Suprapubic skin (tissue), 3 donors: Measurements from ENCODE around the gene KRTAP5-3.

Experiments
- POLR2AphosphoS5 ChIP-seq, 3 donors: sonication (generic); formaldehyde crosslinking; IDR thresholded peaks; one replicate each; pipeline ENCODE4 v1.6.1; 2017; ENCODE audit warnings: antibody characterized with exemption in 3 of 3
- TF ChIP-seq, protein P1 (sequence below), 2 donors: fragments of 200-600 bp in 1 of 2; fragments of 450-650 bp in 1 of 2; sonication (generic) in 1 of 2; IDR thresholded peaks; one replicate each; pipeline ENCODE4 v1.5.1; 2016 to 2019; ENCODE audit warnings: antibody characterized with exemption in 2 of 2, mild to moderate bottlenecking in 1 of 2, moderate library complexity in 1 of 2

DNA sequence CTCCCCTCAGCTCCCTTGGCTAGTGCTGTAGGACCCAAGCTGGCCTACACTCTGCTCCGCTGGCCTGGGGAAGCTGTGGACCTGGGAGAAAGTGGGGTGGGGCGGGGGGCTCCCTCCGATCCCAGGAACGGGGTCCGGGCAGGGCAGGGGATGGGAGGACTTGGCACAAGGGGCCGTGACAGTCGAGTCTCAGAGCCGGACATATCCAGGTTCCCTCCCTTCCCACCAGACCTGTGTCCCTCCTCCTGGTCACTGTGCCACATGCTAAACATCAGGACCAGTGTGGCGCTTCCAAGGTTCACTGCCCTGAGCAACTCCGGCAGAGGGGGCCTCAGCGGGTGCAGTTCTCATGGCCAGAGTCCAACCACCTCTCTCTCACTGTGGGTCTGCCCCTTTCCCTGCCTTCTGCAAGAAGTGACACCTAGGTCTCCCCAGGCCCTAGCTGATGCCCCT lies 38.2 kb downstream of the KRTAP5-3 start:
- no peak for TF ChIP-seq POLR2AphosphoS5 (IDR thresholded peaks at IDR 0.05)
- TF ChIP-seq, protein P1, sequence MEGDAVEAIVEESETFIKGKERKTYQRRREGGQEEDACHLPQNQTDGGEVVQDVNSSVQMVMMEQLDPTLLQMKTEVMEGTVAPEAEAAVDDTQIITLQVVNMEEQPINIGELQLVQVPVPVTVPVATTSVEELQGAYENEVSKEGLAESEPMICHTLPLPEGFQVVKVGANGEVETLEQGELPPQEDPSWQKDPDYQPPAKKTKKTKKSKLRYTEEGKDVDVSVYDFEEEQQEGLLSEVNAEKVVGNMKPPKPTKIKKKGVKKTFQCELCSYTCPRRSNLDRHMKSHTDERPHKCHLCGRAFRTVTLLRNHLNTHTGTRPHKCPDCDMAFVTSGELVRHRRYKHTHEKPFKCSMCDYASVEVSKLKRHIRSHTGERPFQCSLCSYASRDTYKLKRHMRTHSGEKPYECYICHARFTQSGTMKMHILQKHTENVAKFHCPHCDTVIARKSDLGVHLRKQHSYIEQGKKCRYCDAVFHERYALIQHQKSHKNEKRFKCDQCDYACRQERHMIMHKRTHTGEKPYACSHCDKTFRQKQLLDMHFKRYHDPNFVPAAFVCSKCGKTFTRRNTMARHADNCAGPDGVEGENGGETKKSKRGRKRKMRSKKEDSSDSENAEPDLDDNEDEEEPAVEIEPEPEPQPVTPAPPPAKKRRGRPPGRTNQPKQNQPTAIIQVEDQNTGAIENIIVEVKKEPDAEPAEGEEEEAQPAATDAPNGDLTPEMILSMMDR (IDR thresholded peaks at IDR 0.05), result no peak
